Subcutaneous adipose tissue (tissue), 4 donors: Measurements from ENCODE around the gene PLGRKT. TPM values are rescaled to one million over a fixed set of nuclear protein-coding genes. Genes with fewer than 3 reads are reported as not detected.

ENCODE experiments used
- total RNA-seq, 4 donors: library from RNA; depleted of rRNA; stranded (reverse); fragments of >200 nt; gene quantifications; one replicate each; pipeline ENCODE4 v1.1.0, GENCODE V29; 2016
- TF ChIP-seq, protein P1 (sequence below): fragments of 450-650 bp; IDR thresholded peaks from one replicate; pipeline ENCODE4 v1.5.1; 2016; ENCODE audit warnings: low read depth, mild to moderate bottlenecking, control low read depth, antibody characterized with exemption, moderate library complexity

Gene PLGRKT
- total RNA-seq, 4 donors from 2014 or later, result 10.2 to 17.8 (median 13.8) TPM

DNA sequence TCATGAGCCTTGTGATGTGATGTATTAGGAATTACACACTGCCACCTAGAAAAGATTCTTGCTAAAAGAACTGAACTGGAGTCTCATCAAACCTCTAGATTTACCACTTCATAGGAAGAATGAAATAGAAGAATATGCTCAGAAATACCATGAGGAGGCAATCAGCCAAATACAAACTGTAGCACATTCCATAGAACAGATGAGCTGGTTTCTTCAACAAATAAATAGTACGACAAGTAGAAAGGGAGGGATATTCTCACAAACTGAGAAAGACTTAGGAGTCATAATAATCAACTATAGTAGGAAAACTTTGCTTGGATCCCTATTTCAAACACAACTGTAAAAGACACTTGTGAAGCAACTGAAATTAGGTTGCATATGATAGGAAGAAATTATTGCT lies 15.4 kb downstream of the PLGRKT start:
- TF ChIP-seq, protein P1, sequence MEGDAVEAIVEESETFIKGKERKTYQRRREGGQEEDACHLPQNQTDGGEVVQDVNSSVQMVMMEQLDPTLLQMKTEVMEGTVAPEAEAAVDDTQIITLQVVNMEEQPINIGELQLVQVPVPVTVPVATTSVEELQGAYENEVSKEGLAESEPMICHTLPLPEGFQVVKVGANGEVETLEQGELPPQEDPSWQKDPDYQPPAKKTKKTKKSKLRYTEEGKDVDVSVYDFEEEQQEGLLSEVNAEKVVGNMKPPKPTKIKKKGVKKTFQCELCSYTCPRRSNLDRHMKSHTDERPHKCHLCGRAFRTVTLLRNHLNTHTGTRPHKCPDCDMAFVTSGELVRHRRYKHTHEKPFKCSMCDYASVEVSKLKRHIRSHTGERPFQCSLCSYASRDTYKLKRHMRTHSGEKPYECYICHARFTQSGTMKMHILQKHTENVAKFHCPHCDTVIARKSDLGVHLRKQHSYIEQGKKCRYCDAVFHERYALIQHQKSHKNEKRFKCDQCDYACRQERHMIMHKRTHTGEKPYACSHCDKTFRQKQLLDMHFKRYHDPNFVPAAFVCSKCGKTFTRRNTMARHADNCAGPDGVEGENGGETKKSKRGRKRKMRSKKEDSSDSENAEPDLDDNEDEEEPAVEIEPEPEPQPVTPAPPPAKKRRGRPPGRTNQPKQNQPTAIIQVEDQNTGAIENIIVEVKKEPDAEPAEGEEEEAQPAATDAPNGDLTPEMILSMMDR, result no peak

DNA sequence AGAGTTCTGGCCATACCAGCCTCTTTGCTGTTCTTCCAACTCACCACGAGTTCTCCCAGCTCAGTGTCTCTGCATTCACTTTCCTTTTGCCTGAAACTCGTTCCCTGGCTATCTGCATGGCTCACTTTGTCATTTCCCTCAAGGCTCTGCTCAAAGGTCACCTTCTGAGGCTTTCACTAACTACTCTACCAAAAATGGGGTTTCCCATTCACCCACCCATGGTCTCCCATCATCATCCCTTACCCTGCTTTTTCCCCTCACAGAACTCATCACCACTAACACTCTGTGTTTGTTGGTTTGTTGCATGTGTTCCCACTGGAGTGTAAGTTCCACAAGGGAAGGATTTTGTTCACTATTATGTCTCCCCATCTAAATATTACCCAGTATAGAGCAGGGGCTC lies 16.6 kb downstream of the PLGRKT start:
- TF ChIP-seq, protein P1, result no peak

DNA sequence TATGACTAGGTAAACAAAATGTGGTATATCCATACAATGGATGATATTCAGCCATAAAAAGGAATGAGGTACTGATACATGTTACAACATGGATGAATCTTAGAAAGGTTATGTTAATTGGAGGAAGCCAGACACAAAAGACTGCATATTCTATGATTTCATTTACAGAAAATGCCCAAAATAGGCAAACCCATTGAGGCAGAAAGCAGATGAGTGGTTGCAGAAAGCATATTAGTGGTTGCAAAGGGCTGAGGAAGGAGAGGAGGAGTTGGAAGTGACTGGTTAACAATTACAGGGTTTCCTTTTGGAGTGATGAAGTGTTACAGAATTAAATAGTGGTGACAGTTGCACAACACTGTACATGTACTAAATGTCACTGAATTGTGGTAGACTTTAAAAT lies 17.7 kb downstream of the PLGRKT start:
- TF ChIP-seq, protein P1, result no peak

DNA sequence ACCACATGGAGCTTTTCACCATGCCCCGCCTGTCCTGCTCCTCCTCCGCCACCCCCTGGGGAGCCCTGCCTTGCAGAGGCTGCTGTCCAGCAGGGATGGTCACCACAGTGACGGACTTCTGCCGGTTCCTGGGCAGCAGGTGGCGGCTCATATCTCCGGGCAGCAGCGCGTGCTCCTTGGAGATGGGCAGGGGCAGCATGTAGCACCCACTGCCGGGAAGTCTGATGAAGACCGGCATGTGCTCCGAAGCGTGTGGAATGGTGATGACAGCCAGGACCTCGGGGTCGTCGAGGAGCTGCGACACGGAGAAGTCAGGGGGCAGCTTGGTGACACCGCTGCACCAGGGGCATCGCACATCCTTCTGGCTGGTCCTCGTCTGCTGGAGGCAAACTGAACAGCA lies 19.2 kb downstream of the PLGRKT start:
- TF ChIP-seq, protein P1, result no peak

DNA sequence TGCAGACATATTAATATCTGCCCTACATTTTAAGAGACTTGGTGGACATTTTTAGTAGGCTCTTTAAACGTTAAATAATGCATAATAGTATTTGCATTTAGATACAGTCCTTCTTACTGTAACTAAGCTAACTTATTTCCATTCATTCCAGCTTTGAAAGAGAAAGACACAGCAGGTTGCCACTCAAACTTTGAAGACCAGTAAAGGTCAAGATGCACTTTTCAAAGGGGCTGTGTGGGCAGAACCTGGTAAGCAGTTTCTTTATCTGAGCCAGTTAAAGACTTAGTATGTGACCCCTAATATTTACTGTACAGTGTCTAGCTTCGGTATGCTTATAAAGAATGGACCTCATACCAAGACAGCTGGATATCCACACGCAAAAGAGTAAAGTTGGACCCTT lies 20.8 kb downstream of the PLGRKT start:
- TF ChIP-seq, protein P1, result no peak

DNA sequence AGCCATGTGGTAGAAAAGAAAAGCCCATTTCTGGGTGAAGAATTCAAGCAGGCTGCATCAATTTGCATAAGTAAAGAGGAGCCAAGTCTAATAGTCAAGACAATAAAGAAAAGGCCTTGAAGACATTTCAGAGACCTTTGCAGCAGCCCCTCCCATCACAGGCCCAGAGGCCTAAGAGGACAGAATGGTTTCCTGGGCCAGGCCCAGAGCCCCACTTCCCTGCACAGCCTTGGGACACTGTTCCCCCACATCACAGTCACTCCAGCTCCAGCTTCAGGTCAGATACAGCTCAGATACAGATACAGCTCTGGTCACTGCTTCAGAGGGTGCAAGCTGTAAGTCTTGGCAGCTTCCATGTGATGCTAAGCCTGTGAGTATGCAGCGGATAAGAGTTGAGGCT lies 29.1 kb downstream of the PLGRKT start:
- TF ChIP-seq, protein P1, result no peak

DNA sequence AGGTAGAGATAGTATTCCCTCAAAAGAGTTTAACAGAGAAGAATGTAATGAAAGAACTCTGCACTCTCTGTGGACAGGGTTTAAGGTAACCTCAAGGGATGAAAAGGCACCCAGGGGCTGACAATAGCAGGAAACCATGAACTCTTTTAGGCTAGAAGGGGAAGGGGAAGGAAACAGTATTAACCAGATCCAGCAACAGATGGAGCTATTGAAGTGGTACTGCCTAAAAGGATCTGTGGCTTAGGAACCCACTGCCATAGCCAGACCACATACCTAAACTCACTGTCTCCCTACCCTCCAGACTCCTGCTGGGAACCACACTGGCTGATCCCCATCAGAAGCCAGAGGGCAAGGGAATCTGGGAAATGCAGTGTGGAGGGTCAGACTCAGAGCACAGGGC lies 35.5 kb downstream of the PLGRKT start:
- TF ChIP-seq, protein P1, result no peak
